ENCODE data around the gene CLDN24.

GRCh38 chr4:183299464-183299863, 22.8 kb downstream of the CLDN24 start:
- no peak for TF ChIP-seq CTCF (IDR thresholded peaks at IDR 0.05; ENCODE audit: insufficient read depth, low read length, poor library complexity, severe bottlenecking)
- TF ChIP-seq EZH2phosphoT487 (conservative IDR thresholded peaks at IDR 0.05; ENCODE audit: low read length) = no peak

Measured in SU-DHL-6 (cell line).